GM20431 (cell line): ENCODE data around the gene PTPRA.

Experiments used
- in situ Hi-C: fragments of 300-500 bp; cut with MseI, MboI; formaldehyde crosslinking; loops from one replicate; pipeline ENCODE4 v1.15.0; 2020; ENCODE audit warnings: low sequenced_read_pairs; ENCODE audit not compliant: unreplicated experiment

Gene PTPRA

DNA sequence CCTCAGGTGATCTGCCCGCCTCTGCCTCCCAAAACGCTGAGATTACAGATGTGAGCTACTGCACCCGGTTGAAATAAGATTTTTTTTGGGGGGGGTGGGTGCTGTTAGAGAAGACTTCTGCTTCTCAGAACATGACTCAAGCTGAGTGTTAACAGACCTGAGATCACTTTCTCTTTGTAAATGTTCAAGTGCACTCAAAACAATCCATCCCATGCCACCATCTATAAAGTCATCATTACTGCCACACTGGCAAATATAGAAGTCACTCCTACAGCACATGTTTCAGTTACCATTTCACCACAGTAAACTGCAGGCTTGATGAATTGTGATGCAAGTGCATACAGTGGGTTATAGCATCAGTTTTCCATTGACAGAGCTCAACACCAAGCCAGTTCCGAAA, 23.8 kb upstream of the PTPRA start:
- in situ Hi-C loops, result no loop called here

DNA sequence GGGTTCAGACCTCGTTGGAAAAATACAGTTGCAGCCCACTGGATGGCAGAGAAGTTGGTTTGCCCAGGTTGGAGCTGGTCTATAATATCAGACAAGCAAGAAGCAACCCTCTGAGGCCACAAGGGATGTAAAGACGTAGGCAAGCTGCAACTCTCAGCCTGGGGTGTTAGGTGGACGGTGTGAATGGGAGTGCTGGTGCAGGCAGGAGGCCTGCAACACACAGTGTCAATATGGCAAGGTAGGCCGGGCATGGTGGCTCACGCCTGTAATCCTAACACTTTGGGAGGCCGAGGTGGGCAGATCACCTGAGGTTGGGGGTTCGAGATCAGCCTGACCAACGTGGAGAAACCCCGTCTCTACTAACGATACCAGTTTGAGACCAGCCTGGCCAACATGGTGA, 22.2 kb upstream of the PTPRA start:
- in situ Hi-C loops, result no loop called here

DNA sequence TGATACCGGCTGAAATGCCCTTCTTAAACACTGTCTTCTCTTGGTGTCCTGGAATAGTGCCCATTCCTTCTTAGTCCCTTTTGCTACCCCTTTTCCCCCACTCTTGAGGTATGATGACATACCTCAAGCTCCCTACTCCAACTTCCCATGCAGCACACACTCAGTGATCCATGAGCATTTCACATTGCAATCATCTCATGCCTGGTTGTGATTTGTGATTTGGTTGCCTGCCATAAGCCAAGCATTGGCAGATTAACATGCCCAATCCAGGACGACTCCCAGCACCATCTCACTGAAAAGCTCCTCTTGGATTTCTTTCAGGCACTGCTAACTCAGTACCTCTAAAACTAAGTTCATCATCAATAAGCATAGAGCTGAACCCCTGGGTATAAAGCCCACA, 14.7 kb upstream of the PTPRA start:
- in situ Hi-C loops, result no loop called here

DNA sequence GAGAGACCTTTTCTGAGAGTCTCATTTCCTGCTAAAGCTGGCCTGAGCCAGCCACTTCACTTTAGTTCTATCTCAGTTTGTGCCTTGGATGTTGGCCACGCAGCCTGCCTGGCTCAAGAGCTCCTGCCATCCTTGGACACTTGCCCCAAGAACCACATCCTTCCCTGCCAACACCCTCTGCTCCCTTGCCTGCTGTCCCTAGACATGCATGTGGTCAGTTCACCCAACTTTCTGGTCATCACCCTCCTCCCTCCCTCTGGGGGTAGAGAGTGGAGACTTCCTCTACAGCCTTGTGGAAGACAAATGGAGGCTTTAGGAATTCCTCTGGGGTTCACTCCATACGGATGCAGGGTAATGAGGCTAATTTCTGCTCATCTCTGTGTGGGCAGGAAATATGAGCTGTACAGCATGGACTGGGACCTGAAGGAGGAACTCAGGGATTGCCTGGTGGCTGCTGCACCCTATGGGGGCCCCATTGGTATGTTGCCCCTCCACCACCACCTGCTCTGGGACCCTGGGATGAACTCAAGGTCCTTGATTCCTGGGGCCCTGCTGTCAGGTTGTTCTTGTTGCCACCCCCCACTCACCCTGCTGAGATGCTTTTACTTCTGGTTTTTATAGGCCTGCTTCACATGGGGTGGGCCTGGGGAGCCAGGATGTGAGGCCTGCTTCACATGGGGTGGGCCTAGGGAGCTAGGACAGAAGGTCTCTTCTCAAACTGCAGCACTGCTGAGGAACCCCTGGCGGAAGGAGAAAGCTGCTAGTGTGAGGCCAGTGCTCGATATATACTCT, 13.8 kb upstream of the PTPRA start:
- in situ Hi-C loops, result no loop called here

DNA sequence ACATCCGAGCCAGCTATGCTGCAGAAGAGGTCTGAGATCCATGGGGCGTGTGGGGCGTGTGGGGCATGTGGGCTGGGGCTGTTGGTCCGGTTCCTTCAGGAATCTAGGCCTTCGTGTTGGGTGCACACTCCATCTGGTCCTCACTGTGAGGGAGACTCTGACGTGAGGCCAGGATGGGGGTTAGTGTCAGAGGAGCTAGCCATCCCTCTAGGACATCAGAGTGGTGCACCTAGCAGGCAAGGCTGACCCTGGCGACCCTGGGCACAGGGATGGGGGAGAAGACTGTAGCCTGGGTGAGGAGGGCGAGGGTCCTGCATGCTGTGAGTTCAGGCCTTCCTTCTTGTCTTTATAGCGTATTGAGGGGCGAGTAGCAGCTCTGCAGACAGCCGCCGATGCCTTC, 8.7 kb upstream of the PTPRA start:
- in situ Hi-C loops, result no loop called here

DNA sequence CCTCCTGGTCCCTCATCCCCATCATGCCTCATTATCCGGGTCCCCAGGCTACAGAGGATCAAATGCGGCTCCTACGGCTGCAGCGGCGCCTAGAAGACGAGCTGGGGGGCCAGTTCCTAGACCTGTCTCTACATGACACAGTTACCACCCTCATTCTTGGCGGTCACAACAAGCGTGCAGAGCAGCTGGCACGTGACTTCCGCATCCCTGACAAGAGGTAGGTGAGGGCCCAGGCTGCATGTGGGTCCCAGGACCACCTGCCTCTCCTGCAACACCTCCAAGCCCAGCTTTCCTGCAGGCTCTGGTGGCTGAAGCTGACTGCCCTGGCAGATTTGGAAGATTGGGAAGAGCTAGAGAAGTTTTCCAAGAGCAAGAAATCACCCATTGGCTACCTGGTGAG, 8.2 kb upstream of the PTPRA start:
- in situ Hi-C loops, result no loop called here

DNA sequence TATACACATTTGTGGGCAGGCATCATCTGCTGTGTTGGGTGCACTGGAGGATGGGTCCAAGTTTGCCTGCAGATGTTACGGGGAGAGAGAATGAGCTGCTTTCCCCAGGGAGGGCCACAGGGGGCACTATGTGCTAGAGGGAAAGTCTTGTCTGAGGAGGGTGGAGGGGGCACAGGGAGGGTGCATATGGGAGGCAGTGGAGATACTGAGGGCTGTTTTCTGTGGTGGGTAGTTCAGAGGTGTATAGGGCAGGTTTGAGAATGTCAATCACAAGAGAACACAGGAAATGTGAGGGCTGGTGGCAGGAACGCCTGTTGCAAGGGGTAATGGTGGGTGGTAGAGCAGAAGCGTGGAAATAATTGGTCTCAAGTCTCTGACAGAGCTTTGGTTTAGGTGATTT, 7.7 kb upstream of the PTPRA start:
- in situ Hi-C loops, result no loop called here

DNA sequence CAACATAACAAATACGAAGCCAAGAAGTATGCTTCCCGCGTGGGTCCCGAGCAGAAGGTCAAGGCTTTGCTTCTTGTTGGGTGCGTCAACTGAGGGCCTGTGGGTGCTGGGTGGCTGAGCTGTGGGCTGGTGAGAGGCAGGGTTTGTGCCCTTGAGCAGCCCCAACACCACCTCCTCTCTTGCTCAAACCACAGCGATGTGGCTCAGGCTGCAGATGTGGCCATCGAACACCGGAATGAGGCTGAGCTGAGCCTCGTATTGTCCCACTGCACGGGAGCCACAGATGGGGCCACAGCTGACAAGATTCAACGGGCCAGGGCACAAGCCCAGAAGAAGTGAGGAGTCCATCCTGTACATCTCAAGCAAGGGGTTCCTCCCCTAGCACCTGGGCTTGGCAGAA, 7.0 kb upstream of the PTPRA start:
- in situ Hi-C loops, result no loop called here

DNA sequence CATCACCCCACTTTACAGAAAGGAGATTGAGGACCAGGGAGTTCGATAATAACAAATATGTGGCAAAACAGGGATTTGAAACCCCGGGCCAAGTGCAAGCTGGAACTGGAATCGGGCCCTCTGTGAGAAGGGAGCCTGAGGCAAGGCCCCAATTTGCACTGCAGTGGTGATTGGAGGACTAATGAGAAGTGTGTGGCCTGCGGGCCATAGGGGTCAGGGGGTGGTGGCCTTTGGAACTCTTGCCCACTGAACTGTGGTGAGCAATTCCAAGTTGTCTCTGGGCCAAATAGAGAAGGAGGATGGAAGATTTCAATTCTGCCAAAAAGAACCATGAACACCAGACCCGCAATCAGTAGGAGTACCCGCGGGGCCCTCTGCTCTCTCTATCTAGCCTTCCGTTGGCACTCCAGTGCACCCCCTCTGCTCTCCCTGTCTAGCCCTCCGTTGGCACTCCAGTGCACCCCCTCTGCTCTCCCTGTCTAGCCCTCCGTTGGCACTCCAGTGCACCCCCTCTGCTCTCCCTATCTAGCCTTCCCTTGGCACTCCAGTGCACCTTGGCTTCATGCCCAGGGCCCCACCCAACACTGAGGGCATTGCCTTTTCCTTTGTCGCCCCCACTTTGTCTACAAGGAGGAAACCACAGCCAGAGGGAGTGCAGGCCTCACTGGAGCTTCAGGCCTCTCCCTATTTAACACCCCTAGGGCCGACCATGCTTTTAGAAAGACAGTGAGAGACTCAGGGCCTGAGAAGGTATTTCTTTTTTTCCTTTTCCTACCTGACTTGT, 6.0 kb upstream of the PTPRA start:
- in situ Hi-C loops, result no loop called here

DNA sequence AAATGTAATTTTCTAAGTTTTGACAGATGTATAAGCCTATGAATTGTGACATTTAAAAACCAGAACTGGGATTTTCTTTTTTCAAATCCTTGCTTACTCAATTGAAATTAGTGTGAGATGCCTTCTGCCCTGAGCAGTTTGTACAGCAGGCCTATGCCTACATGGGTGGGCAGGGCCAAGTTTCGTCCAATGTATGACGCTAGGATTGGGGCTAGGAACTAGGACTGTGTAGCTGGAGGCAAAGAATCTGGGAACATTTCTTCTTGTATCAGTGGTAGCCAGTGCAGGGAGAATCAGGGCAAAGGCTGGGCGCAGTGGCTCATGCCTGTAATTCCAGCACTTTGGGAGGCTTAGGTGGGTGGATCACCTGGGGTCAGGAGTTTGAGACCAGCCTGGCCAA, 3.9 kb upstream of the PTPRA start:
- in situ Hi-C loops, result no loop called here

DNA sequence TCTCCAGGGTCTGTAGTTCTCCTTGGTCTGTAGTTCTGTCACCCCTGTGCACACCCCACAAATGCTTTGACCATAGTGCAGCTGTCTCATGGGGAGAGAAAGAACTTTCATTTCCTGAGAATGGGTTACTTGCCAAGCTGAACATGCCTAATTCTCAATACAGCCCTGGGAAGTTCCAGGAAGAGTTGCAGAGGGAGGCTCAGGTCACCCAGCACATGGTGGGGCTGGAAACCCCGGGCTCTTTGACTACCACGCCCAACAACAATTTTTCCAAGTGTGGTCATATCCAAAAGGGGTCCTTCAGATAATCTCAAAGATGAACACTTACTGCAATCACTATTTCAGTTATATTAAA, 2.2 kb upstream of the PTPRA start:
- in situ Hi-C loops, result no loop called here

DNA sequence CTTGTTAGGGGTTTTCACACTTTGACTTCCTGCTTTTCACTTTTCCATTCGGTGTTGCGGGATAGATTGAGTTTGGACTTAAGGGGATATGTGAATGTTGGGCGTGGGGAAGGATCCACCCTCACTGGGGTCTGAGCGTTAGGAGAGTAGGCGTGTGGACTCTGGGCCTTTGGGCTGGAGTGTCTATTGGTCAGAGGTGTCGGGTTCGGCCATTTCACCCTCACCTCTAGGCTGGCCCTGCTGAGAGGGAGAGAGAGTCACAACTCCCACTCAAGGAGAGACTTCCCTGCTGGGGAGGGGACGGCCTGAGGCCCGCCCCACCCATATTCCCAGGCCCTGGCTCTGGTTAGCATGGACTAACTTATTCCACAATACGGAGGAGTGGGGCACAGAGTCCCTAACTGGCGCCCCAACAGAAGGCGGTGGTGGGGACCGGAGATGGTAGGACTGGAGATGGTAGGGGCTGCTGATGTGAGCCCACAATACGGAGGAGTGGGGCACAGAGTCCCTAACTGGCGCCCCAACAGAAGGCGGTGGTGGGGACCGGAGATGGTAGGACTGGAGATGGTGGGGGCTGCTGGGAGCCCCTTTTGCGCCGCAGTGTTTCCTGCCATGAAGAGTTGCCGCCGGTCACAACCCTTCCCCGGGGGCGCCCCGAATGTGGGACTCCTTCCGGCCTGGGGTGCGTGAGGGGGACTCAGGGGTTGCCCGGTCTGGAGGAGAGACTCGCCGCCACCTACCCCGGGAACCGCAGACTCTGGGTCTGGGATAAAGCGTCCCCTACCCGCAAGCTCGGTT, 1.4 kb upstream of the PTPRA start:
- in situ Hi-C loops, result no loop called here

DNA sequence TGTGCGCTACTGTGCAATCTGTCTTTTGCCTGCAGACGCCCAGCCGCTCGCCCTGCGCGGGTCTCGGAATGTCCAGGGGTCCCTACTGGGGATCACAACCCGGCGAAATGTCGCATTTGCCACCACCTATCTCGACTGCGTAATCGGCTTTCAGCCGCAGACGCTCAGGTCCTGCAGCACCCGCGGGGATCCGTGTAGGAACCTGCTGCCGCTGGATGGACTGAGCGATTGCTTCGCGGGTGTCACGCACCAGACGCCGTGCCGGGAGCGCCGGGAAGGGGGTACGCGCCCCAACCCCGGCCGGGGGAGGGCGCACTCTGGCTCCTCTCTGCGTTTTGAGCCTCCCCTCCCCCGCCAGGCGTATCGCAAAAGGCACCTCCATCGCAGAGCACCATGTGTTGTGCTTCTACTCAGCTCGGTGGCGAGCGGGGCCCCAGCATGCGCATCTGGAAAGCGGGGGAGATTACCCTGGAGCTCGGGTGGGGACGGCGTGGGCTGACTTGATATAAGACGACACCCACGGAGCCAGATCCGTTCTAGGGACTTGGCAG, 747 bp upstream of the PTPRA start:
- in situ Hi-C loops, result no loop called here

DNA sequence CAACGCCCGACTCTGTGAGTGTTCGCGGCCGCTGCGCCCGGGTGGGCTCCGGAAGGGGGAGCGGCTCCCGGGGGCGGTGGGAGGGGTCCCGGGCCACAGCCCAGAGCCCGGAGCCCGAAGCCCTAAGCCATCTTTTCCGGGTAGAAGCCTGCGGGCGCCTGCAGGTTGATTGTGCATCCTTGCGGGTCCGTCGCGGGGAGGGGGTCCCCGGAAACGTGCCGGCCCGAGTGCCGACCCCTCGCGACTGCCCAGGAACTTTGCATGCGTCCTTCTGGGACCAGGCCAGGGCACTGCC, 413 bp downstream of the PTPRA start:
- in situ Hi-C loops, result no loop called here

DNA sequence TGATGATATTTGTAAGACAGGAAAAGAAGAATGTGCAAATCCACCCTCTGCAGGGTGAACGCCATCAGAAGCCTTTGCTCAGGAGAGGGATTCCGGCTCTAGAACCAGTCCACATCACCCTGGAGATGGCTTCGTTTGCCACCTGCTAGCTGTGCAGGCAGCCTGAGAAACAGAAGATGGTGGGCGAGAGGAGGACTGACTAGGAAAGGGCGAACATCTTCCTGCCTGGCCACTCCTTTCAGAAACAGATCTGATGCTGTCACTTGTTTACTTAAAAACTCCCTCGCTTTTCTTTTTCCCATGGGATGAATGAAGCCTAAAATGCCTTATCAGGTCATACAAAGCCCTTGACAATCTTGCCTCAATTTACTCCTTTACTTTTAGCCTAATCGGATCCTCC, 1.2 kb downstream of the PTPRA start:
- in situ Hi-C loops, result no loop called here

DNA sequence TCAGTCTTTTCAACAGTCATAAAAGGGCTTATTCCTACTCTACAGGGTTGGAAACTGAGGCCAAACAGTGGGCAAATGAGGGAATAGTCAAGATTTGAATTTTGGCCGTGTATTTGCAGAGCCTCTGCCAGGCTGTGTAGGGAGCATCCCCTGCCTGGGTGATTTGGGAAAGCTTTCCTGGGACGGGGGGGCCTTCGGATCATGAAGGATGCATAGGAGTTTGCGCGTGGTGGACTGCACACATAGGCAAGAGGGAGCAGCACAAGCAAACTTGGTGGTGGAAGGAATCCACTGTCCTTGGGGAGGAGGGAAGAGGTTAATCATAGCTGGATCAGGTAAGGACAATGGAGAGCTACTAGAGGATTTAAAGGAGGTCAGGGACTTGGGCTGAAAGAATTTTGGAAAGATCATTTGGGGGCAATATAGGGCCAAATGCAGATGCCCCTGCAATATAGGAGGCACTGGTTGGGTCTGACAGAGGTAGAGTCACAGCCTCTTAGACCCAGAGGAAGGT, 2.5 kb downstream of the PTPRA start:
- in situ Hi-C loops, result no loop called here

DNA sequence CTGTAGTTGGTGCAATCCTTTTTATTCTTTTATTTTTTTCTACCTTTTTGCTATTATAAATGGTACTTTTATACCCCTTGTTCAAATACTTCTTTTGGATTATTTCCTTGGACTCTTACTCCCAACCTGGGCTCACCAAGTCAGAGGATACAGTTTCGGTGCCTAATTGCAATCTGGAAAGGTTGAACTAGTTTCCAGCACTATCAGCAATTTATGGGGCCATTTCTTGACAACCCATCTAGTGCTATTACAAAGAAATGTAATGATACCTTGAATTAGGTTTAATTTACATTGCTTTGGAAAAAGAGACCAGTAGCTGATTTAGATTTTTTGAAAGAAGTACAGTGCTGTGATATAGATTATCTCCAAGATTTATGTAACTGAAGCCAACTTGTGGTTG, 5.2 kb downstream of the PTPRA start:
- in situ Hi-C loops, result no loop called here

DNA sequence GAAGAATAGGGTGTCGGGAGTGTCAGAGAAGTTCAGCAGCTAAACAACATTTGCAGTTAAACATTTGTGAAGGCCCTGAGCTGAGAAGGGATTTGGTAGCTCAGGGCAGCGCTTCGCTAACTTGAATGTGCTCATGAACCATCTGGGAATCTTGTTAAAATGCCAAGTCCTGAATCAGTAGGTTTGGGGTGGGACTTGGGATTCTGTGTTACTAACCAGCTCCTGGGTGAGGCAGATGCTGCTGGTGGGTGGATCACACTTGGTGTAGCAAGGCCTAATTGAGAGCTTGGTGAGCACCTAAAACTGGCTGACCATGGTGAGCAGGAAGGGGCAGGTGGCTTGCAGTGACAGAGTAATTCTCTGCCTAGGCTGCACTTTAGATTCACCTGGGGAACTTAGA, 5.9 kb downstream of the PTPRA start:
- in situ Hi-C loops, result no loop called here

DNA sequence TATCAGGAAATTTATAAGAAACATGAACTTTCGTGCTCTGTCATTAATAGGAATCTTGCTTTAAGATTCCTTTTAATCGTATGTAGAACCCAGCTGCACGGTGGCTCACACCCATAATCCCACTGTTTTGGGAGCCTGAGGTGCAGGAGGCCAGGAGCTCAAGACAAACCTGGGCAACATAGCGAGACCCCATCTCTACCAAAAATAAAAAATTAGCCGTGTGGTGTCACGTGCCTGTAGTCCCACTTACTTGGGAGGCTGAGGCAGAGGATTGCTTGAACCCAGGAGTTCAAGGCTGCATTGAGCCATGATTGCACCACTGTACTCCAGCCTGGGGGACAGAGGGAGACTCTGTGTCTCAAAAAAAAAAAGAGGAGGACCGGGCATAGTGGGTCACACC, 7.4 kb downstream of the PTPRA start:
- in situ Hi-C loops, result no loop called here

DNA sequence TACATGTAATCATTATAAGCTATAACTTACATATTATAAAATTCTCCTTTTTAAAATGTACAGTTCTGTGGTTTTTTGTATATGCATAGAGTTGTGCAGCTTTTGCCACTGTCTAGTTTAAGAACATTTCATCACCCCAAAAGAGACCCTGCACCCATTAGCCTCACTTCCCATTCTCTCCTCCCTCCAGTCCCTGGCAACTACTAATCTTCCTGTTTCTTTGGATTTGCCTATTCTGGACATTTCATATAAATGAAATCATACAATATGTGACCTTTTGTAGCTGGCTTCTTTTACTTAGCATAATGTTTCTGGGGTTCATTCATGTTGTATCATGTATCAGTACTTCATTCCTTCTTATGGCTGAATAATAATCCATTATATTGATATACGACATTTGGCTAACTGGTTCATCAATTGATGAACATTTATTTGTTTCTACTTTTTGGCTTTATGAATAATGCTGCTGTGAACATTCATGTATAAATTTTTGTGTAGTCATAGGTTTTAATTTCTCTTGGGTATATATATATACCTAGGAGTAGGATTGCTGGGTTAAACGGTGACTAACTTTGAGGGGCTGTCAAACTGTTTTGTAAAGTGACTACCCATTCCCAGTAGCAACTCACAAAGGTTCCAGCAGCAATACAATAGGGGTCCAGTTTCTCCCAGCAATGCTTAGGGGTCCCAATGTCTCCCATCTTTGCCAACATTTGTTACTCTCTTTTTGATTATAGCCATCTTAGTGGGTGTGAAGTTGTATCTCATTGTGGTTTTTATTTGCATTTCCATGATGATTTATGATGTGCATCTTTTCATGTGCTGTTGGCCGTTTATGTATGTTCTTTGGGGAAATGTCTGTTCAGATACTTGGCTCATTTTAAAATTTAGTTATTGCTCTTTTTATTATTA, 10.7 kb downstream of the PTPRA start:
- in situ Hi-C loops, result no loop called here
